Measurements from ENCODE around the gene SP4.
"Not testable (repeated sequence)": the region's sequence is repeated elsewhere in the genome, so short reads cannot be mapped to it uniquely, and the experiment has no call there.

Gene SP4

GRCh38 chr7:21532485-21532884, 104.6 kb downstream of the SP4 start:
- DNase-seq: not testable (repeated sequence)

GRCh38 chr7:21533646-21534045, 105.8 kb downstream of the SP4 start:
- not testable (repeated sequence) for DNase-seq

- not testable (repeated sequence) for DNase-seq
These were observed 108.7 kb downstream of the SP4 start for GRCh38 chr7:21536445-21537118.

- no peak for DNase-seq
These were observed 111.1 kb downstream of the SP4 start for GRCh38 chr7:21538936-21539495.

- DNase-seq: peak; percentile 41
These were observed 115.1 kb downstream of the SP4 start, which contains the start of gene DNAH11 for GRCh38 chr7:21542891-21543527. Gene DNAH11, plus strand, starts transcription at chr7:21543039. Its CDS starts 207 bp downstream, at chr7:21543246.

DNA sequence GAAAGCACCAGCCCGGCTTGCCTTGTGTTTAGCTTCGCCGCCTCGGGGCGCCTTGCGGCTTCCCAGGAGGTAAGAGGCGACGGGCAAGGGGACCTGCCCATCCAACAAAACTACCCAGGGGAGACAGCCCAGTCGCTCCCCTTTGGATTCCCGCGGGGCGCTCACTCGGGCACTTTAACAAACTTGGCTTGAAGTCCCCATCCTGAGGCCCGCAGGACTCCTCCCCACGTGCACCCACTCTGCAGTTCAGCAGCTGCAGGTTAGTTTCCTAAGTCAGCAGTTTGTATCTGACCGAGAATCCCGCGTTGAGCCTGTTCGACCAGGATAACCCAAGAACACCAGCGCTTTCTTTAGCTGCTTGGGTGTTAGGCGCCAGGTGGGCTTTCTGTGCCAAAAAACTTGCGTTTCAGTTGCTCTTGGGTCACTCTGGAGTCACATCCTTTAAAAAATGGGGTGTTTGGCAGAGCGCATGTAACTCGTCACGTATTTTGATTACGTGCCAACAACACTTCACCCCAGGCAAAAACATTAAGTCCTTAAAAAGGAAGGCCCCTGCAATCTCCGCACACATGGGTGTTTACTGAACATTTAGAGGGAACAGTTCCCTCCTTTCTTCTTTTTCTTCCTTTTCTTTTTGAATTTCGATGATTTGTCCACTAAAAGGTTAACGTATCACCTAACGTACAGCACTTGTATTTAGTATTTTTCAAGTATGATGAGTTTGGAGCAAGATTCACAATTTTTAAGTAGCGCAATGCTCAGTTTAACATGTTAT, 115.8 kb downstream of the SP4 start:
- no peak for DNase-seq

GRCh38 chr7:21544303-21544656, 116.4 kb downstream of the SP4 start:
- DNase-seq: no peak

DNA sequence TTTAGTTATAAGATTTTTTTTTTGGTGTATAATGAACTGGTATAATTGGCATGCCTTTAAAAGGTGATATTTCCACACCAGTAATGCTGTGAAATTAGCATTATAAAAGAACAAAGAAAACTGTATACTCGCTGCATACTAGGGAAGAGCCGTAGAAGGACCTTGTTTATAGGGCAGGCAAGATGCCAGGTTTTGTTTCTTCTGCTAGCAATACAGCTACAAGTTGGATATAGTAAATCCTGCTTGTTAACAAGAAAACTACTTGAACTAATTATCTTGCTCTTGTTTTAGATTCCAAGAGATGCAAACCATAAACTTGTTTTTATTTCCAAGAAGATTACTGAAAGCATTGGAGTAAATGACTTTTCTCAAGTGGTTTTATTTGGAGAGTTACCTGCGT, 116.8 kb downstream of the SP4 start:
- DNase-seq: no peak

GRCh38 chr7:21547501-21547900, 119.6 kb downstream of the SP4 start:
- no peak for DNase-seq

- no peak for DNase-seq
These were observed 120.6 kb downstream of the SP4 start for GRCh38 chr7:21548491-21548890.

DNA sequence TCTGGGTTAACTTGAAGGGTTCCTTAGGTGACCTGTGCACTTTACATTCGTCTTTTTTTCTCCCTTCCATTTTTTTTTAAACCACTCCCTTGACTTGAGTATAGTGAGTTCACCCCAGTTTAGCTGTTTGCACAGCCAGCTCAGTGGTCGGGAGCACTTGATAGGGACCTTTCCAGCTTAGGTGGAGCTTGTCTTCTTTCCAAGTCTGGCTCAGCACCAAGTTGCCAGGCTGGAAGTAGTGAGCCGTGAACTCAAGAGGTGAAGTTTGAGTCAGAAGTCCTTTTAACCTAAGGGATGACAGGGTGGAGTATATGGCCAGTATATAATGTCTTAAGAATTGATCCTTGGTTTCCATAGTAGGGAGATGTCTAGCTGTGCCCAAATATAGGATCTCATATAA, 122.2 kb downstream of the SP4 start:
- no peak for DNase-seq

GRCh38 chr7:21550821-21551531, 123.1 kb downstream of the SP4 start:
- peak; percentile 95 for DNase-seq

DNA sequence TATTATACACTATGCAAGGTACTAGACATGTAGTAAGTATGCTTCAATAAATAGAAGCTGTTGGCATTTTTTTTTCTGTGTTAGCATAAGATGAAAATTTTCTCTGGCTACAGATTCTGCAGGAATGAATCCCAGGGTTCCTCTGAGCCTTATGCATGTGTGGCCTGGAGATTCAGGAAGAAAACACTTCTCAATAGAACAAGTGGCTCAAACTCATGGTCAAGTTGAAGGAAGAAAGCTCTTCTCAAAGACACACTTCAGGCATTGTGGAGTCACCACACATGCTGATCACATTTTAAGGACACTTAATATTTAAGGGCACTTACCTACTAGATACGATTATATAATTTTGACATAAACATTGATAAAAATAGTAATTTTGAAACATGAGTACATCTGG, 134.5 kb downstream of the SP4 start:
- no peak for DNase-seq
